Adrenal gland (tissue), 12 donors: ENCODE measurements around the gene CPLANE2. TPM values are rescaled to one million over a fixed set of nuclear protein-coding genes. Genes with fewer than 3 reads are reported as not detected.
"Not testable (repeated sequence)": the region's sequence is repeated elsewhere in the genome, so short reads cannot be mapped to it uniquely, and the experiment has no call there.

Experiments
- DNase-seq, 7 donors: peaks; one replicate each; pipeline ENCODE4 v3.0.0-alpha.2; 2019 to 2020
- H3K27ac ChIP-seq, 5 donors: fragments of 200-600 bp; sonication (generic) in 4 of 5; 1 replicate in 3 of 5; 2 replicates in 2 of 5; pipeline versions ENCODE4 v1.5.1 to v1.8.0; 2016 to 2020; ENCODE audit warnings: mild to moderate bottlenecking in 1 of 5
- H3K27me3 ChIP-seq: fragments of 200-600 bp; 2 replicates; pipeline ENCODE4 v1.8.0; 2021
- H3K36me3 ChIP-seq, 2 donors: fragments of 200-600 bp; replicated peaks in 1 of 2; 1 replicate in 1 of 2; 2 replicates in 1 of 2; pipeline versions ENCODE4 v1.5.1 to v1.8.0; 2018 to 2022
- H3K4me1 ChIP-seq, 2 donors: fragments of 200-600 bp; replicated peaks in 1 of 2; 1 replicate in 1 of 2; 2 replicates in 1 of 2; pipeline versions ENCODE4 v1.5.1 to v1.8.0; 2018 to 2021
- H3K4me3 ChIP-seq, 4 donors: fragments of 200-600 bp; sonication (generic) in 3 of 4; one replicate each; pipeline ENCODE4 v1.5.1; 2016 to 2018
- H3K9me3 ChIP-seq, 3 donors: fragments of 200-600 bp; sonication (generic) in 1 of 3; replicated peaks in 1 of 3; 1 replicate in 2 of 3; 2 replicates in 1 of 3; pipeline versions ENCODE4 v1.5.1 to v1.8.0; 2016 to 2021
- CTCF ChIP-seq, 6 experiments: fragments of 450-650 bp in 4 of 6; fragments of 200-600 bp in 2 of 6; sonication (generic) in 1 of 6; IDR thresholded peaks; 1 replicate in 5 of 6; 2 replicates in 1 of 6; pipeline versions ENCODE4 v1.5.1 to v1.8.0; 2016 to 2021; ENCODE audit warnings: antibody characterized with exemption in 6 of 6, mild to moderate bottlenecking in 2 of 6, moderate library complexity in 1 of 6
- POLR2A ChIP-seq, 2 donors: fragments of 450-650 bp; IDR thresholded peaks; one replicate each; pipeline ENCODE4 v1.6.1; 2017; ENCODE audit warnings: antibody characterized with exemption in 2 of 2, mild to moderate bottlenecking in 2 of 2, moderate library complexity in 1 of 2
- WGBS, 4 donors: extraction: QIAGEN DNeasy Blood & Tissue Kit in 2 of 4; methylation state at CpG; one replicate each; pipeline versions ENCODE4 v1.1.5 to v1.1.7; 2013 to 2017; 5-methylcytosine and 5-hydroxymethylcytosine counted together
- intact Hi-C, 2 donors: fragments of 100-400 bp; cut with DNase I; formaldehyde crosslinking; loops; one replicate each; pipeline versions ENCODE4 v1.14.1 to v1.15.0; 2022 to 2023
- polyA plus RNA-seq, 3 donors: library from polyadenylated mRNA; stranded (reverse); fragments of 200-250 nt in 2 of 3; fragments of 350-450 nt in 1 of 3; fragmentation: Illumina TruSeq in 1 of 3; extraction: RNeasy Lipid Tissue Mini Kit (QIAGEN cat#74804) in 1 of 3; gene quantifications; one replicate each; pipeline ENCODE4 v1.2.3, GENCODE V29; 2013 to 2014
- total RNA-seq, 9 donors: library from RNA; depleted of rRNA in 4 of 9; stranded (reverse); fragments of >200 nt in 4 of 9; fragments of 120-200 nt in 1 of 9; fragmentation: NEBNext Ultra II Directional in 1 of 9; extraction: Animal tissue kit (Norgen Biotek cat#: 25700) in 1 of 9; gene quantifications; one replicate each; pipeline versions ENCODE4 v1.1.0 to v1.2.4, GENCODE V29; 2013 to 2023
- donor health status: healthy with polysubstance abuse.
- donor health status: Bipolar disorder and iron deficiency.
- donor health status: DM: yes; HTN: yes; CAD: no.
- donor health status: DM: no; HTN: no; CAD: no.
- donor health status: DM: no; HTN: no; CAD: no.
- donor health status: DM: yes; HTN: yes; CAD: no.

The CPLANE2 gene
- total and polyA plus RNA-seq, 12 donors, result 2.8 to 21.3 (median 11.5) TPM

- Histone ChIP-seq H3K4me1 (peaks cover 12 to 20% of the 10 kb centered on the region in 2 donors), H3K36me3 (peaks cover 0 to 15% of the 10 kb centered on the region in 2 donors), H3K9me3 (no peaks in the 10 kb centered on the region), H3K27ac (no peak overlapping the region), H3K27me3 (no peaks in the 10 kb centered on the region), H3K4me3 (no peak overlapping the region)
- WGBS, 4 donors, result 90 to 96% (median 95%) methylated on average over 3 of the region's 3 CpGs
- no peak for DNase-seq
- no peak for TF ChIP-seq POLR2A (IDR thresholded peaks at IDR 0.05)
- TF ChIP-seq CTCF (IDR thresholded peaks at IDR 0.05), result no peak
- intact Hi-C loops, result loop anchor here in 1 of 2 donors (10.0 kb wide), 1 partner anchor 97 kb away; the partner anchor contains the start of gene FBXO42
Measured at GRCh38 chr1:16257968-16258367, 21.0 kb upstream of the CPLANE2 start.

GRCh38 chr1:16257556-16257955, 20.6 kb upstream of the CPLANE2 start:
- WGBS, 4 donors, result 95 to 100% (median 97%) methylated on average over 3 of the region's 3 CpGs
- not testable (repeated sequence) for H3K4me3 ChIP-seq, H3K9me3 ChIP-seq, H3K27ac ChIP-seq, H3K27me3 ChIP-seq
- intact Hi-C loops, result loop anchor here in 1 of 2 donors (10.0 kb wide), 1 partner anchor 97 kb away; the partner anchor contains the start of gene FBXO42
- peak in 1 of 7 donors; percentile 9 for DNase-seq
- Histone ChIP-seq H3K36me3 (peaks cover 0 to 17% of the 10 kb centered on the region in 2 donors), H3K4me1 (peaks cover 12 to 20% of the 10 kb centered on the region in 2 donors)

GRCh38 chr1:16256478-16256877, 19.5 kb upstream of the CPLANE2 start:
- no peak overlapping the region for H3K27ac ChIP-seq
- H3K4me3 ChIP-seq, result no peak overlapping the region
- peaks cover 0 to 28% of the 10 kb centered on the region in 2 donors for H3K36me3 ChIP-seq
- TF ChIP-seq CTCF (IDR thresholded peaks at IDR 0.05) (no peak), POLR2A (IDR thresholded peaks at IDR 0.05) (no peak)
- peaks cover 12 to 20% of the 10 kb centered on the region in 2 donors for H3K4me1 ChIP-seq
- H3K27me3 ChIP-seq, result no peaks in the 10 kb centered on the region
- intact Hi-C loops, result loop anchor here in 1 of 2 donors (10.0 kb wide), 1 partner anchor 98 kb away; the partner anchor contains the start of gene FBXO42
- DNase-seq, result peak in 1 of 7 donors; percentile 12
- H3K9me3 ChIP-seq, result no peaks in the 10 kb centered on the region
- WGBS, 4 donors, result 82 to 87% (median 84%) methylated on average over 4 of the region's 4 CpGs

GRCh38 chr1:16254263-16254928, 17.4 kb upstream of the CPLANE2 start:
- H3K27ac ChIP-seq, result peak overlapping the region; percentile 17 to 61 (median 52)
- WGBS, 4 donors, result 30 to 43% (median 33%) methylated on average over 4 of the region's 4 CpGs
- DNase-seq, result peak in 4 of 7 donors; percentile 37 to 74 (median 55)
- H3K27me3 ChIP-seq, result no peaks in the 10 kb centered on the region
- TF ChIP-seq CTCF (IDR thresholded peaks at IDR 0.05) (no peak), POLR2A (IDR thresholded peaks at IDR 0.05) (no peak)
- H3K4me1 ChIP-seq, result peaks cover 24 to 35% of the 10 kb centered on the region in 2 donors
- no peak overlapping the region for H3K4me3 ChIP-seq
- H3K9me3 ChIP-seq, result no peaks in the 10 kb centered on the region
- H3K36me3 ChIP-seq, result peaks cover 0 to 36% of the 10 kb centered on the region in 2 donors
- intact Hi-C loops, result loop anchor here in 1 of 2 donors (10.0 kb wide), 1 partner anchor 100 kb away; the partner anchor contains the start of gene FBXO42
